NT2/D1 (cell line): ENCODE measurements around the gene TENM4.

ENCODE experiments used
- SUZ12 ChIP-seq: IDR thresholded peaks from 2 replicates; pipeline ENCODE4 v1.6.1; 2011; ENCODE audit not compliant: insufficient read length, insufficient read depth; ENCODE audit errors: extremely low read depth
- YY1 ChIP-seq: IDR thresholded peaks from 2 replicates; pipeline ENCODE4 v1.6.1; 2011; ENCODE audit not compliant: insufficient read length, insufficient read depth
- ZNF274 ChIP-seq: IDR thresholded peaks from 2 replicates; pipeline ENCODE4 v1.6.1; 2011; ENCODE audit warnings: mild to moderate bottlenecking, low read depth, low read length

DNA sequence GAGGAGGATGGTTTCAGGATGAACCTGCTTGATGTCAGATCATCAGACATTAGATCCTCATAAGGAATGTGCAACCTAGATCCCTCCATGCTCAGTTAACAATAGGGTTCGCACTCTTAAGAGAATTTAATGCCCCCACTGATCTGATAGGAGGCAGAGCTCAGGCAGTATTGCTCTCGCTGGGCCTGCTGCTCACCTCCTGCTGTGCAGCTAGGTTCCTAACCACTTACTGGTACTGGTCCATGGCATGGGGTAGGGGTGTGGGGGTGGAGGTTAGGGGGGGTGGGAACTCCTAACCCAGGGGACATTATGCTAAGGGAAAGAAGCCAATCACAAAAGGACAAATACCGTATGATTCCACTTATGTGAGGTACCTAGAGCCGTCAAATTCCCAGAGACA, 256.5 kb downstream of the TENM4 start:
- TF ChIP-seq ZNF274 (no peak), YY1 (no peak), SUZ12 (no peak)
